8988T (cell line): ENCODE results near the gene TRIM46.
"Not testable (repeated sequence)": the region's sequence is repeated elsewhere in the genome, so short reads cannot be mapped to it uniquely, and the experiment has no call there.

Source experiments
- DNase-seq: peaks from one replicate; pipeline ENCODE4 v3.0.0; 2011

TRIM46 gene

GRCh38 chr1:155208541-155209311 lies 35.1 kb downstream of the TRIM46 start, which contains the start of gene MTX1:
MTX1 (plus strand) TSS chr1:155208695; CDS start chr1:155208805, 110 bp downstream.
- DNase-seq = no peak

- DNase-seq = no peak
Observed at GRCh38 chr1:155209312-155209721, 35.7 kb downstream of the TRIM46 start.

- DNase-seq = no peak
Observed at GRCh38 chr1:155210314-155211104, 36.9 kb downstream of the TRIM46 start.

DNA sequence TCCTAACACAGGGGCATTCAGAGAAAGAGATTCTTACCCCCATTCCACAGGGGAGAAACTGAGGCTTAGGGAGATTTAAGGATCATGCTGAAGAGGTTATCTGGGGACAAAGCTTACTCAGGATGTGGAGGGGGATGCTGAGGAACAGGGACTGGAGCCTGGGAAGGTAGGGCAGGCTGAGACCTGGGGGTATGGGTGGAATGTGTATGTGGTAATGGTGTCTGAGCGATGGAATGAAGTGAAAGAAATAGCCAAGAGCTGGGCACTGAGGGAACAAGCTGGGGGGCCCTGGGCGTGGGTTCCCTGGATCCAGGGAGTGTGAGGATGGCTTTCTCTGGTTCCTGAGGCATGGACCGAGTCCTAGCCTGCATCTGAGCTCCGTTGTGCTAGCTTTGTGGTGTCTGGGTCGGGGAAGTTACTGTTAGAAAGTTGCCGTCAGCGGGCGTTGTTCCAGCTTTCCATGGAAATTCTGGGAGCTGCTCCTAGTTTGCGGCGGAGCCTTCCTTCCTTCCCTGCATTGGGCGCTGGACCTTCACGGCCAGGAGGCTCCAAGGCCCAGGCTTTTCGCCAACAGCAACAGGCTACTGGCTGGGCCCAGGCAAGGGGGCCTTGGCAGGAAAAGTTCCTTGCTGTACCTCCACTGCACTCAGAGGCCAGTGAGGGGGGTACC lies 37.9 kb downstream of the TRIM46 start:
- DNase-seq = not testable (repeated sequence)

DNA sequence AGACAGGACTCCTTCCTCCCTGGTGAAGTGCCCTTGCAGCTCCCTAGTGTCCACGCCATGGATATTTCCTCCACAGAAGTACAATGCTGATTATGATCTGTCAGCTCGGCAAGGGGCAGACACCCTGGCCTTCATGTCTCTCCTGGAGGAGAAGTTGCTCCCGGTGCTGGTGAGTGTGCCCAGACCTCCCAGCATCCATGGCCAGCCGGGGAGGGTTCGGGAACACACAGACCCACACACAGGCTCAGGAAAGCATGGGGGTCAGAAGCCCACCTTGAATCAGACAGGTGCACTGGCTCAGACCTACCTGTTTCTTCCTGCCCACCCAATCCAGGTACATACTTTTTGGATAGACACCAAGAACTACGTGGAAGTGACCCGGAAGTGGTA lies 38.4 kb downstream of the TRIM46 start:
- not testable (repeated sequence) for DNase-seq

GRCh38 chr1:155214702-155215101 lies 41.1 kb downstream of the TRIM46 start:
- DNase-seq = not testable (repeated sequence)

GRCh38 chr1:155218854-155219591 lies 45.4 kb downstream of the TRIM46 start:
- DNase-seq = no peak

- DNase-seq = no peak
Observed at GRCh38 chr1:155219592-155220031, 46.0 kb downstream of the TRIM46 start.

- not testable (repeated sequence) for DNase-seq
Observed at GRCh38 chr1:155220211-155220965, 46.7 kb downstream of the TRIM46 start.

DNA sequence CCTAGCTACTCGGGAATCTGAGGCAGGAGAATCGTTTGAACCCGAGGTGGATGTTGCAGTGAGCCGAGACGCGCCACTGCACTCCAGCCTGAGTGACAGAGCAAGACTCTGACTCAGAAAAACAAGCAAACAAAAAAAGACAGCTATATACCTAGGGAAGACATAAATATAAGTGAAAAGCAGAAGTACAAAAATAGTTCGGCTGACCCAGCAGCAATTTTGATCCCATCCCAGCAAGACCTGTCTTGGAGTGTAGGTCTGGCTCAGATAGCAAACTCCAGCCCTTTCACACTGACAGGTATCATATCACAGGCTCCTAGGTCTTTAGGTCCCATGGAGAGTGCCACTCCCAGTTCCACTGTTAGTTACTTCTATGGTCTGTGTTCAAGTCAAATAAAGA lies 49.4 kb downstream of the TRIM46 start:
- DNase-seq = no peak

GRCh38 chr1:155225404-155225759 lies 51.7 kb downstream of the TRIM46 start:
- not testable (repeated sequence) for DNase-seq

DNA sequence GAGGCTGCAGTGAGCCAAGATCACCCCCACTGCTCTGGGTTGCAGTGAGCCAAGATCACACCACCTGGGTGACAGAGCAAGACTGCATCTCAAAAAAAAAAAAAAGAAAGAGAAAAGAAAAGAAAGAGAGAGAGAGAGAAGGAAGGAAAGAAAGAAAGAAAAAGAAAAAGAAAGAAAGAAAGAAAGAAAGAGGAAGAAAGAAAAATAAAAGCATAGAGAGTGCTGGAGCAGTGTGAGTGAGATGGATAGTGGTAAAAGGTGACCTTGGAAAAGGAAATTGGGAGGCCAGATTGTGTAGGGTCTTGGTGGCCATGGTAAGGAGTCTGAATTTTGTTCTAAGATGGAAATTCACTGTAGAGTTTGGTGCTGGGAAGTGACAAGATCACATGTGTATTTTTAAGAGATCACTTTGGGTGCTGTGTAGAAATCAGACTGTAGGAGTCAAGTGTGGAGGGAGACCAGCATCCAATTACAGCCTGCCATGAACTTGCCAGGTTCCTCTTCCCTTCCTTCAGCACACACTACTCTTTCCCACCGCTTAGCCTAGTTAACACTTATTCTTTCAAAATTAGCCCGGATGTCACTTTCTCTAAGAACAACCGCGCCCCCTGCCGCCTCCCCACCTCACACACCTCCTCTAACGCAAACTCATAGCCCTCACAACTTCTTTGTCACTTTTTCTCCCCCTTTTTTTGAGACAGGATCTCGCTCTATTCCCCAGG lies 52.7 kb downstream of the TRIM46 start:
- no peak for DNase-seq

DNA sequence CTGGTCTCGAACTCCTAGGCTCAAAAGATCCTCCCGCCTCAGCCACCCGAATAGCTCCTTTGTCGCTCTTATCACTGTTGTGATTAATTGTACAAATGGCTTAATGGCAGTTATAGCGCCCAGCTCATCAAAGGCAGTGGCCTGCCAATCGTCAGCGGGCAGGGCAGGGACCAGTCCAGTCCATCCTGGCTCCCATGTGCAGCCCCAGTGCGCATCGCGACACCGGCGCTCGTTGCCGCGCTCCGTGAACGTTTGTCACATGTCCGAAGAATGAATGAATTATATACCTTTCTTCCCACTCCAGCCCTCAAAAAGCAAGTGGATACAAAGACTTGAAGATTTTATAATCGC lies 53.2 kb downstream of the TRIM46 start:
- no peak for DNase-seq

- DNase-seq = peak; percentile 95
Observed at GRCh38 chr1:155227261-155228095, 53.8 kb downstream of the TRIM46 start.

DNA sequence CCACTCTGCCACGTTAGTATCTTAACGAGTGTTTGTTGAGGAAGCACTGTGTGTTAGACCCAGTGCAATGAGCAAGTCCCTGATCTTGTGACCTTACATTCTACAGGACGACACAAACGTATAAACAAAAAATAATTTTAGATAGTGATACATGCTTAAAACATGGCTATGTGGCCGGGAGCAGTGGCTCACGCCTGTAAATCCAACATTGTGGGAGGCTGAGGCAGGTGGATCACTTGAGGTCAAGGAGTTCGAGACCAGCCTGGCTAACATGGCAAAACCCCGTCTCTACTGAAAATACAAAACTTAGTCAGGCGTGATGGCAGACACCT lies 54.4 kb downstream of the TRIM46 start:
- no peak for DNase-seq

DNA sequence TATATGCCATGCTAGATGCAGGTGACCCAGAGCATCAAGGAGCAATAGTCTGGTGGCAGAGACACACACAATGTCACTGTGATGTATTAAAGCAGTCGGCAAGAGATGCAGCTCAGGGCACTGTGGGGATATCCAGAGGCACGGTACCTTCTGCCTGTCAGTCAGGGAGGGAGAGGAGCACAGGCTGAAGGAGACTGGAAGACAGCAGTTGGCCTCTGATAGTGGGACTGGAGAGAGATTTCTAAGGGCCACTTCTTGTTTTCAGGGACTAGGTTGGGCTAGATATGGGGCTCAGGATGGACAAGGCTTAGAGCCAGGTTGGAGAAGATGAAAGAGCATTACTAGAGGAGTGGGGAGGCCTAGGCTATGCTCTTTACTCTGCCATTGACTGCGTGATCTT lies 57.7 kb downstream of the TRIM46 start:
- not testable (repeated sequence) for DNase-seq

- DNase-seq = not testable (repeated sequence)
Observed at GRCh38 chr1:155232001-155232978, 58.6 kb downstream of the TRIM46 start.

- DNase-seq = not testable (repeated sequence)
Observed at GRCh38 chr1:155233502-155233901, 59.9 kb downstream of the TRIM46 start.
